K562 (cell line): ENCODE data around the gene ZBTB47. TPM values are rescaled to one million over a fixed set of nuclear protein-coding genes. Genes with fewer than 3 reads are reported as not detected.

Experiments
- KDM2B ChIP-seq: fragments of 250-450 bp; sonication (Bioruptor Pico); IDR thresholded peaks from 2 replicates; pipeline ENCODE4 v1.8.0; 2021; ENCODE audit warnings: mild to moderate bottlenecking, moderate library complexity
- MYNN ChIP-seq, 2 experiments: sonication (generic); formaldehyde crosslinking in 1 of 2; IDR thresholded peaks; 2 replicates each; pipeline versions ENCODE4 v1.5.0 to v1.6.1; 2016 to 2020; ENCODE audit warnings: antibody characterized with exemption in 1 of 2, missing genetic modification reagents in 1 of 2
- NR2C2 ChIP-seq, 2 experiments: fragments of 200-800 bp in 1 of 2; sonication (Bioruptor generic) in 1 of 2; sonication (generic) in 1 of 2; formaldehyde crosslinking in 1 of 2; IDR thresholded peaks; 2 replicates each; pipeline versions ENCODE4 v1.6.1 to v1.8.0; 2016 to 2022; ENCODE audit warnings: mild to moderate bottlenecking in 1 of 2, missing compliant biosample characterization in 1 of 2, missing genetic modification characterization in 1 of 2, missing genetic modification reagents in 1 of 2
- TCF3 ChIP-seq: sonication (generic); formaldehyde crosslinking; IDR thresholded peaks from 2 replicates; pipeline ENCODE4 v1.4.0; 2020; ENCODE audit warnings: mild to moderate bottlenecking, missing genetic modification reagents
- TCFL5 ChIP-seq: fragments of 250-450 bp; sonication (Bioruptor Pico); conservative IDR thresholded peaks from 2 replicates; pipeline ENCODE4 v1.6.1; 2021; ENCODE audit warnings: mild to moderate bottlenecking, moderate library complexity, matching md5 sums
- TFAP4 ChIP-seq: sonication (generic); formaldehyde crosslinking; IDR thresholded peaks from 2 replicates; pipeline ENCODE4 v1.8.0; 2022; ENCODE audit warnings: missing genetic modification reagents, mild to moderate bottlenecking, moderate library complexity, borderline replicate concordance
- ZBTB40 ChIP-seq, 2 experiments: fragments of 450-650 bp in 1 of 2; sonication (generic) in 1 of 2; formaldehyde crosslinking in 1 of 2; IDR thresholded peaks; 2 replicates each; pipeline versions ENCODE4 v1.7.1 to v1.9.0; 2016 to 2022; ENCODE audit warnings: inconsistent platforms in 1 of 2, mild to moderate bottlenecking in 1 of 2, missing genetic modification reagents in 1 of 2
- ZBTB43 ChIP-seq: sonication (generic); formaldehyde crosslinking; IDR thresholded peaks from 2 replicates; pipeline ENCODE4 v1.8.0; 2023; ENCODE audit warnings: mild to moderate bottlenecking, missing genetic modification reagents
- ZMIZ1 ChIP-seq, 2 experiments: fragments of 150-350 bp in 1 of 2; IDR thresholded peaks; 2 replicates each; pipeline ENCODE4 v1.6.1; 2012 to 2016; ENCODE audit warnings: low read depth in 2 of 2, low read length in 2 of 2, mild to moderate bottlenecking in 1 of 2, moderate library complexity in 1 of 2
- polyA plus RNA-seq, 8 experiments: library from polyadenylated mRNA; depleted of rRNA in 4 of 8; stranded (reverse) in 5 of 8; unstranded in 3 of 8; fragments of >200 nt; fragmentation: Nextera tagmentation in 2 of 8; fragmentation: Illumina TruSeq in 1 of 8; extraction: Ambion mirVana in 2 of 8; extraction: Trizol in 1 of 8; gene quantifications; 2 replicates each; pipeline versions ENCODE4 v1.2.1 to v1.2.3, GENCODE V29; 2011 to 2014; ENCODE audit warnings: inconsistent platforms in 1 of 8, missing spikeins in 1 of 8
- total RNA-seq, 7 experiments: library from RNA; depleted of rRNA in 6 of 7; stranded (reverse); fragments of >200 nt in 6 of 7; fragmentation: Illumina TruSeq in 2 of 7; extraction: Trizol in 2 of 7; gene quantifications; 2 replicates each; pipeline versions ENCODE4 v1.2.1 to v1.2.3, GENCODE V29; 2011 to 2021; ENCODE audit warnings: low replicate concordance in 1 of 7

Gene ZBTB47
- total and polyA plus RNA-seq, 9 of the 15 experiments (the other 6 are each of a cell fraction or from before 2014, with no cell fraction given) = 0.11 to 4.6 (median 1.7) TPM; not detected in 1

- TF ChIP-seq ZBTB40 (IDR thresholded peaks at IDR 0.05) = no peak
- no peak for TF ChIP-seq ZBTB40 (CRISPR knock-in tag; IDR thresholded peaks at IDR 0.05)
- no peak for TF ChIP-seq TCF3
- TF ChIP-seq TCFL5 (CRISPR knock-in tag) = no peak
- TF ChIP-seq NR2C2 (CRISPR knock-in tag; IDR thresholded peaks at IDR 0.05) = no peak
- peak; percentile 54; the same call in 1 of the 2 replicates for TF ChIP-seq NR2C2 (tag; IDR thresholded peaks at IDR 0.05)
- TF ChIP-seq ZMIZ1 (IDR thresholded peaks at IDR 0.05; ENCODE audit: low read depth in 2 of 2, low read length in 2 of 2) = no peak
- peak; percentile 24 for TF ChIP-seq TFAP4 (CRISPR knock-in tag)
- no peak for TF ChIP-seq ZBTB43
- TF ChIP-seq MYNN (IDR thresholded peaks at IDR 0.05) = no peak
- TF ChIP-seq MYNN (CRISPR knock-in tag; IDR thresholded peaks at IDR 0.05) = no peak
- peak; percentile 72 for TF ChIP-seq KDM2B (CRISPR knock-in tag)
These were observed 1.1 kb downstream of the ZBTB47 start (continued) for GRCh38 chr3:42654331-42655201.
